H9 (cell line): ENCODE measurements around the gene TSPOAP1. TPM values are rescaled to one million over a fixed set of nuclear protein-coding genes. Genes with fewer than 3 reads are reported as not detected.

ENCODE experiments used
- DNase-seq: peaks from one replicate; pipeline ENCODE4 v3.0.0-alpha.2; 2017
- H2AFZ ChIP-seq: one replicate; pipeline ENCODE4 v1.6.1; 2013; ENCODE audit warnings: mild to moderate bottlenecking, low read length, control low read depth, moderate library complexity
- H2AK5ac ChIP-seq: 2 replicates; pipeline ENCODE4 v1.6.1; 2013; ENCODE audit warnings: low read length, control low read depth, mixed read lengths; ENCODE audit not compliant: insufficient read length
- H2BK120ac ChIP-seq: one replicate; pipeline ENCODE4 v1.6.1; 2013; ENCODE audit warnings: low read depth, mild to moderate bottlenecking, low read length, control low read depth, inconsistent platforms; ENCODE audit not compliant: poor library complexity, severe bottlenecking
- H2BK12ac ChIP-seq: 2 replicates; pipeline ENCODE4 v1.6.1; 2013; ENCODE audit warnings: low read length, control low read depth, mixed read lengths, low read depth; ENCODE audit not compliant: insufficient read length
- H2BK15ac ChIP-seq: 2 replicates; pipeline ENCODE4 v1.6.1; 2013; ENCODE audit warnings: low read depth, low read length, control low read depth
- H2BK20ac ChIP-seq: one replicate; pipeline ENCODE4 v1.6.1; 2013; ENCODE audit warnings: low read depth, mild to moderate bottlenecking, low read length, control low read depth, inconsistent platforms; ENCODE audit not compliant: poor library complexity, severe bottlenecking
- H2BK5ac ChIP-seq: 2 replicates; pipeline ENCODE4 v1.6.1; 2013; ENCODE audit warnings: low read length, control low read depth, mixed read lengths; ENCODE audit not compliant: insufficient read length
- H3K14ac ChIP-seq: 2 replicates; pipeline ENCODE4 v1.6.1; 2013; ENCODE audit warnings: low read length, control low read depth; ENCODE audit not compliant: insufficient read depth
- H3K18ac ChIP-seq: 2 replicates; pipeline ENCODE4 v1.6.1; 2013; ENCODE audit warnings: low read depth, mild to moderate bottlenecking, mixed read lengths, low read length, control low read depth; ENCODE audit not compliant: insufficient read length
- H3K23ac ChIP-seq: 2 replicates; pipeline ENCODE4 v1.6.1; 2013; ENCODE audit warnings: low read length, control low read depth, mixed read lengths, low read depth; ENCODE audit not compliant: insufficient read length
- H3K23me2 ChIP-seq: 2 replicates; pipeline ENCODE4 v1.6.1; 2013; ENCODE audit warnings: low read depth, mild to moderate bottlenecking, mixed read lengths, low read length, control low read depth; ENCODE audit not compliant: insufficient read length, poor library complexity, severe bottlenecking
- H3K27ac ChIP-seq: 2 replicates; pipeline ENCODE4 v1.5.1; 2013; ENCODE audit warnings: low read length, control low read depth, mixed read lengths, low read depth; ENCODE audit not compliant: insufficient read length
- H3K27me3 ChIP-seq: 2 replicates; pipeline ENCODE4 v1.6.1; 2013; ENCODE audit warnings: low read length, control low read depth, inconsistent platforms; ENCODE audit not compliant: insufficient read depth
- H3K4ac ChIP-seq: 2 replicates; pipeline ENCODE4 v1.6.1; 2013; ENCODE audit warnings: low read depth, mild to moderate bottlenecking, control low read depth, inconsistent platforms, low read length, moderate library complexity
- H3K4me1 ChIP-seq: 2 replicates; pipeline ENCODE4 v1.6.1; 2013; ENCODE audit warnings: low read length, control low read depth, inconsistent platforms; ENCODE audit not compliant: insufficient read depth
- H3K4me2 ChIP-seq: 2 replicates; pipeline ENCODE4 v1.6.1; 2013; ENCODE audit warnings: low read length, control low read depth, mixed read lengths; ENCODE audit not compliant: insufficient read length, insufficient read depth
- H3K56ac ChIP-seq: 2 replicates; pipeline ENCODE4 v1.6.1; 2013; ENCODE audit warnings: low read depth, mild to moderate bottlenecking, mixed read lengths, low read length, control low read depth; ENCODE audit not compliant: insufficient read length
- H3K79me1 ChIP-seq: 2 replicates; pipeline ENCODE4 v1.6.1; 2013; ENCODE audit warnings: low read depth, mild to moderate bottlenecking, moderate library complexity, low read length, control low read depth, inconsistent platforms; ENCODE audit not compliant: insufficient read depth, poor library complexity, severe bottlenecking
- H3K79me2 ChIP-seq: 2 replicates; pipeline ENCODE4 v1.6.1; 2013; ENCODE audit warnings: low read length, control low read depth, inconsistent platforms; ENCODE audit not compliant: insufficient read depth
- H3K9ac ChIP-seq: 2 replicates; pipeline ENCODE4 v1.6.1; 2013; ENCODE audit warnings: low read length, control low read depth, mixed read lengths; ENCODE audit not compliant: insufficient read length; ENCODE audit errors: extremely low read depth
- H3K9me3 ChIP-seq: one replicate; pipeline ENCODE4 v1.6.1; 2013; ENCODE audit warnings: low read depth, low read length, inconsistent platforms; ENCODE audit not compliant: control insufficient read depth
- H3T11ph ChIP-seq: one replicate; pipeline ENCODE4 v1.6.1; 2013; ENCODE audit warnings: mild to moderate bottlenecking, low read length, control low read depth, inconsistent platforms
- H4K20me1 ChIP-seq: one replicate; pipeline ENCODE4 v1.6.1; 2013; ENCODE audit not compliant: control insufficient read depth, insufficient read length, insufficient read depth
- H4K5ac ChIP-seq: 2 replicates; pipeline ENCODE4 v1.6.1; 2013; ENCODE audit warnings: low read depth, mild to moderate bottlenecking, mixed read lengths, low read length, control low read depth; ENCODE audit not compliant: insufficient read length
- H4K8ac ChIP-seq: replicated peaks from 2 replicates; pipeline ENCODE4 v1.6.1; 2013; ENCODE audit warnings: low read length, control low read depth, mixed read lengths, low read depth; ENCODE audit not compliant: insufficient read length
- H4K91ac ChIP-seq: 2 replicates; pipeline ENCODE4 v1.6.1; 2013; ENCODE audit warnings: low read depth, mild to moderate bottlenecking, moderate library complexity, mixed read lengths, low read length, control low read depth; ENCODE audit not compliant: insufficient read length
- H3K27ac Mint-ChIP-seq, 3 experiments: 2 replicates in 2 of 3; 3 replicates in 1 of 3; pipeline ENCODE4 v1.8.0; 2020 to 2021; ENCODE audit warnings: mixed read lengths in 3 of 3, mild to moderate bottlenecking in 1 of 3, moderate library complexity in 1 of 3
- H3K27me3 Mint-ChIP-seq: 2 replicates; pipeline ENCODE4 v1.8.0; 2021; ENCODE audit warnings: low read depth, mild to moderate bottlenecking, moderate library complexity, mixed read lengths
- H3K36me3 Mint-ChIP-seq, 3 experiments: 2 replicates in 2 of 3; 3 replicates in 1 of 3; pipeline ENCODE4 v1.8.0; 2020 to 2021; ENCODE audit warnings: low read depth in 3 of 3, mixed read lengths in 3 of 3; ENCODE audit not compliant: insufficient read depth in 1 of 3
- H3K4me1 Mint-ChIP-seq, 2 experiments: 2 replicates each; pipeline ENCODE4 v1.8.0; 2020; ENCODE audit warnings: mixed read lengths in 2 of 2
- H3K4me3 Mint-ChIP-seq, 2 experiments: 2 replicates in 1 of 2; 3 replicates in 1 of 2; pipeline ENCODE4 v1.8.0; 2020 to 2021; ENCODE audit warnings: mild to moderate bottlenecking in 2 of 2, mixed read lengths in 2 of 2, moderate library complexity in 1 of 2
- H3K9me3 Mint-ChIP-seq, 2 experiments: 2 replicates in 1 of 2; 3 replicates in 1 of 2; pipeline ENCODE4 v1.8.0; 2020; ENCODE audit warnings: mild to moderate bottlenecking in 2 of 2, mixed read lengths in 2 of 2, moderate library complexity in 1 of 2
- WGBS: extraction: QIAGEN DNeasy Blood & Tissue Kit; methylation state at CpG from one replicate; pipeline ENCODE4 v1.1.7; 2013; ENCODE audit warnings: missing lambda C conversion rate, low lambda C conversion rate, mixed read lengths; ENCODE audit not compliant: insufficient read length; ENCODE audit errors: extremely low coverage; 5-methylcytosine and 5-hydroxymethylcytosine counted together
- total RNA-seq: library from RNA; stranded (reverse); gene quantifications from 2 replicates; pipeline ENCODE4 v1.2.1, GENCODE V29; 2021
- TF ChIP-seq, protein P1 (sequence below): fragments of 200-600 bp; sonication (generic); conservative IDR thresholded peaks from 3 replicates; pipeline ENCODE4 v1.8.0; 2021; ENCODE audit warnings: antibody characterized with exemption, mild to moderate bottlenecking

The TSPOAP1 gene
- total RNA-seq, 1 experiment from 2014 or later: 17.3 TPM

DNA sequence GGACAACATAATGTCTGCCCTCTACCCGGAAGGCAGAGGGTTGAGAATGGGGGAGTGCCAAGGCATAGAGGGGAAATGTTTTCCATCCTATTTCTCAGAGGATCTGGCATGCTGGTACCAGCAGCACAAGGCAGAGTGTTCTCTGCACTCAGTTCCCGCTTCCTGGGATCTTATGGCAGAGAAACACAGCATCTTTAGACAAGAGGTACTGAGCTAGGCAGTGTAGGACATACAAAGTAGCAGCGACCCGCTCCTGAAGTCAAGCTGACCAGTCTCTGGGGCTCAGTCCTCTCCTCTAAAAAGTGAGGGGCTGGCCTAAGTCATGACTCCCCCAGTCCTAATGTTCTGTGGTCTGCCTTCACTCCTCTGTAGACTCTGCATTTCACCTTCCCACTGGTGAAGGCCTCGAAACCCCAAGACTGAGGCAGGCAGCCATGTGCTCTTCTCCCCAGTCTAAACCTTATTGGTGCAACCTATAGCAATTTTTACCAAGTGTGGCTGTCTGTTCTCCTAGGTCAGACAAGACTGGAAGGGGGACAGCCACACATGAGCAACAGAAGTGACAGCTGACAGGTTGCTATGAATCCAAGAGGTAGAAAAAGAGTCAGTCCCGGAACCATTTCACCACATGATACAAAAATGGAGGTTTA, 11.3 kb upstream of the TSPOAP1 start:
- Histone ChIP-seq H3K23me2 (no peaks in the 10 kb centered on the region), H3K27ac (no peak overlapping the region), H2BK20ac (no peak overlapping the region), H2BK120ac (no peak overlapping the region), H4K91ac (no peak overlapping the region), H3K9ac (no peak overlapping the region), H3K14ac (no peak overlapping the region), H2BK15ac (no peak overlapping the region), H3K23ac (no peak overlapping the region), H3K4ac (no peak overlapping the region), H4K8ac (no peak overlapping the region), H3K79me1 (no peaks in the 10 kb centered on the region), H2BK5ac (no peak overlapping the region), H4K20me1 (no peaks in the 10 kb centered on the region), H2AK5ac (no peak overlapping the region), H3T11ph (no peak overlapping the region), H3K79me2 (no peaks in the 10 kb centered on the region), H2BK12ac (no peak overlapping the region), H3K27me3 (no peaks in the 10 kb centered on the region), H4K5ac (no peak overlapping the region), H3K9me3 (no peaks in the 10 kb centered on the region), H3K56ac (no peak overlapping the region), H3K4me2 (no peak overlapping the region), H2AFZ (no peak overlapping the region), H3K4me1 (peaks cover 6% of the 10 kb centered on the region; the same call in 1 of the 2 replicates), H3K18ac (no peak overlapping the region)
- H3K4me1 Mint-ChIP-seq: peaks cover 27 to 32% of the 10 kb centered on the region in 2 experiments
- no peak for DNase-seq
- no peak overlapping the region for H3K4me3 Mint-ChIP-seq
- H3K27ac Mint-ChIP-seq: peak overlapping the region; percentile 51 to 96 (median 74); a peak in 1 of 7 replicates
- peaks cover 9% of the 10 kb centered on the region for H3K27me3 Mint-ChIP-seq
- no CpG with 5 or more reads among the region's 6 CpGs for WGBS
- H3K9me3 Mint-ChIP-seq: no peaks in the 10 kb centered on the region
- peaks cover 3 to 11% (median 11%) of the 10 kb centered on the region in 3 experiments; a peak in 6 of 7 replicates for H3K36me3 Mint-ChIP-seq
- TF ChIP-seq, protein P1, sequence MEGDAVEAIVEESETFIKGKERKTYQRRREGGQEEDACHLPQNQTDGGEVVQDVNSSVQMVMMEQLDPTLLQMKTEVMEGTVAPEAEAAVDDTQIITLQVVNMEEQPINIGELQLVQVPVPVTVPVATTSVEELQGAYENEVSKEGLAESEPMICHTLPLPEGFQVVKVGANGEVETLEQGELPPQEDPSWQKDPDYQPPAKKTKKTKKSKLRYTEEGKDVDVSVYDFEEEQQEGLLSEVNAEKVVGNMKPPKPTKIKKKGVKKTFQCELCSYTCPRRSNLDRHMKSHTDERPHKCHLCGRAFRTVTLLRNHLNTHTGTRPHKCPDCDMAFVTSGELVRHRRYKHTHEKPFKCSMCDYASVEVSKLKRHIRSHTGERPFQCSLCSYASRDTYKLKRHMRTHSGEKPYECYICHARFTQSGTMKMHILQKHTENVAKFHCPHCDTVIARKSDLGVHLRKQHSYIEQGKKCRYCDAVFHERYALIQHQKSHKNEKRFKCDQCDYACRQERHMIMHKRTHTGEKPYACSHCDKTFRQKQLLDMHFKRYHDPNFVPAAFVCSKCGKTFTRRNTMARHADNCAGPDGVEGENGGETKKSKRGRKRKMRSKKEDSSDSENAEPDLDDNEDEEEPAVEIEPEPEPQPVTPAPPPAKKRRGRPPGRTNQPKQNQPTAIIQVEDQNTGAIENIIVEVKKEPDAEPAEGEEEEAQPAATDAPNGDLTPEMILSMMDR: no peak
